DND-41 (cell line): Measurements from ENCODE around the gene AKAP1.

Source experiments
- ATAC-seq: fragments of 200-7000 bp; cut with Tn5 transposase; 3 replicates; pipeline ENCODE4 v1.9.1; 2021; ENCODE audit warnings: low read depth; ENCODE audit not compliant: insufficient read depth
- DNase-seq: peaks from one replicate; pipeline ENCODE4 v3.0.0-alpha.2; 2020
- H2AFZ ChIP-seq: 2 replicates; pipeline ENCODE4 v1.6.0; 2012; ENCODE audit warnings: low read depth, low read length
- H3K27ac ChIP-seq: 2 replicates; pipeline ENCODE4 v1.5.1; 2012; ENCODE audit warnings: low read length, inconsistent platforms
- H3K27me3 ChIP-seq: fragments of 200-600 bp; sonication (generic); 2 replicates; pipeline ENCODE4 v1.6.0; 2012; ENCODE audit warnings: low read length, mild to moderate bottlenecking, inconsistent platforms; ENCODE audit not compliant: insufficient read depth, poor library complexity
- H3K36me3 ChIP-seq: 2 replicates; pipeline ENCODE4 v1.5.1; 2012; ENCODE audit warnings: low read length, inconsistent platforms; ENCODE audit not compliant: insufficient read depth
- H3K4me1 ChIP-seq: 2 replicates; pipeline ENCODE4 v1.5.1; 2012; ENCODE audit warnings: mild to moderate bottlenecking, low read length; ENCODE audit not compliant: insufficient read depth
- H3K4me2 ChIP-seq: 2 replicates; pipeline ENCODE4 v1.6.0; 2012; ENCODE audit warnings: mild to moderate bottlenecking, moderate library complexity, low read length, inconsistent platforms; ENCODE audit not compliant: insufficient read depth
- H3K4me3 ChIP-seq, 2 experiments: fragments of 200-600 bp in 1 of 2; shearing (Covaris generic) in 1 of 2; 2 replicates each; pipeline ENCODE4 v1.5.1; 2012 to 2016; ENCODE audit warnings: inconsistent platforms in 2 of 2, low read length in 2 of 2, mild to moderate bottlenecking in 2 of 2, low read depth in 1 of 2, moderate library complexity in 1 of 2
- H3K79me2 ChIP-seq: 2 replicates; pipeline ENCODE4 v1.6.0; 2012; ENCODE audit warnings: low read length, inconsistent platforms; ENCODE audit not compliant: insufficient read depth
- H3K9ac ChIP-seq: 2 replicates; pipeline ENCODE4 v1.6.0; 2012; ENCODE audit warnings: low read depth, mild to moderate bottlenecking, inconsistent platforms, low read length, moderate library complexity
- H3K9me3 ChIP-seq: 2 replicates; pipeline ENCODE4 v1.5.1; 2012; ENCODE audit warnings: low read length, moderate library complexity, mild to moderate bottlenecking, inconsistent platforms; ENCODE audit not compliant: insufficient read depth, severe bottlenecking
- H4K20me1 ChIP-seq: 2 replicates; pipeline ENCODE4 v1.6.0; 2012; ENCODE audit warnings: low read length; ENCODE audit not compliant: insufficient read depth
- EZH2 ChIP-seq: IDR thresholded peaks from 3 replicates; pipeline ENCODE4 v1.6.1; 2012; ENCODE audit warnings: borderline replicate concordance, low read depth, mild to moderate bottlenecking, moderate library complexity, low read length, inconsistent platforms; ENCODE audit not compliant: severe bottlenecking
- TF ChIP-seq, protein P1 (sequence below): IDR thresholded peaks from 2 replicates; pipeline ENCODE4 v1.5.1; 2012; ENCODE audit warnings: borderline replicate concordance, low read length, moderate library complexity, mild to moderate bottlenecking; ENCODE audit not compliant: poor library complexity, severe bottlenecking; ENCODE audit errors: extremely low read depth

AKAP1 gene

DNA sequence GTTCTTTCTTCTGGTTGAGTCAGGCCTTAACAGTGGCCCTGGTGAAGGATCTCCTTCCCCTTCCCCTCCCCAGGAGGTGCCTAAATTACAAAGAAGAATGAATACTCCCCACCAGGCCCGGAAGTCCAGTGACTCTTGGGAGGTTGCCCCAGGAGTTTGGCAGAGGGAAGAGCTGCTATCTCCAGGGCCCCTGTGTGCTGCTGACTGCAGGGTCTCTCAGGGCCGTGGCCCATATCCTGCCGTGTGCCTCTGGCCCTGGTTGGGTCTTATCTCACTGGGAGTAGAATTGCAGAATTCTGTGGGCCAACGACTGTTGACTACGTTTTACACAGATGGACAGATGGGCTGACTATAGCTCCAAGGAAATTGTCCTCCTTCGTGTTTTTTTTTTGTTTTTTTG, 28.0 kb downstream of the AKAP1 start:
- Histone ChIP-seq H3K27ac (no peak overlapping the region), H4K20me1 (peaks cover 23% of the 10 kb centered on the region), H2AFZ (no peak overlapping the region), H3K27me3 (no peaks in the 10 kb centered on the region), H3K4me1 (no peaks in the 10 kb centered on the region), H3K36me3 (peaks cover 88% of the 10 kb centered on the region), H3K9me3 (no peaks in the 10 kb centered on the region), H3K79me2 (no peaks in the 10 kb centered on the region), H3K4me2 (no peak overlapping the region), H3K9ac (no peak overlapping the region), H3K4me3 (no peak overlapping the region)
- TF ChIP-seq, protein P1, sequence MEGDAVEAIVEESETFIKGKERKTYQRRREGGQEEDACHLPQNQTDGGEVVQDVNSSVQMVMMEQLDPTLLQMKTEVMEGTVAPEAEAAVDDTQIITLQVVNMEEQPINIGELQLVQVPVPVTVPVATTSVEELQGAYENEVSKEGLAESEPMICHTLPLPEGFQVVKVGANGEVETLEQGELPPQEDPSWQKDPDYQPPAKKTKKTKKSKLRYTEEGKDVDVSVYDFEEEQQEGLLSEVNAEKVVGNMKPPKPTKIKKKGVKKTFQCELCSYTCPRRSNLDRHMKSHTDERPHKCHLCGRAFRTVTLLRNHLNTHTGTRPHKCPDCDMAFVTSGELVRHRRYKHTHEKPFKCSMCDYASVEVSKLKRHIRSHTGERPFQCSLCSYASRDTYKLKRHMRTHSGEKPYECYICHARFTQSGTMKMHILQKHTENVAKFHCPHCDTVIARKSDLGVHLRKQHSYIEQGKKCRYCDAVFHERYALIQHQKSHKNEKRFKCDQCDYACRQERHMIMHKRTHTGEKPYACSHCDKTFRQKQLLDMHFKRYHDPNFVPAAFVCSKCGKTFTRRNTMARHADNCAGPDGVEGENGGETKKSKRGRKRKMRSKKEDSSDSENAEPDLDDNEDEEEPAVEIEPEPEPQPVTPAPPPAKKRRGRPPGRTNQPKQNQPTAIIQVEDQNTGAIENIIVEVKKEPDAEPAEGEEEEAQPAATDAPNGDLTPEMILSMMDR, result no peak
- TF ChIP-seq EZH2, result no peak
- DNase-seq, result no peak
- ATAC-seq, result no peak

DNA sequence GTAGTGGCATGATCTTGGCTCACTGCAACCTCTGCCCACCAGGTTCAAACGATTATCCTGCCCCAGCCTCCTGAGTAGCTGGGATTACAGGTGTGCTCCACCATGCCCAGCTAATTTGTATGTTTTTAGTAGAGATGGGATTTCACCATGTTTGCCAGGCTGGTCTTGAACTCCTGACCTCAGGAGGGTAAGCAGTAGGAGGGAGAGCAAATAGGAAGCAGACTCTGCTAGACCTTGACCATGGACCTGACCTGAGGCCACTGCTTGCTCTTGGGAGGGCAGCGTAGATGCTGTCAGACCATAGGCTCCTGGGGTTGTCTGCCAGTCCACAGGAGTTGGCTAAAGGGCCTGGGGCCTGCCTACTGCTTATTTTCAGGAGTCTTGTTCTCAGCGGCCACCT, 28.6 kb downstream of the AKAP1 start:
- Histone ChIP-seq H3K9ac (no peak overlapping the region), H3K27me3 (no peaks in the 10 kb centered on the region), H2AFZ (no peak overlapping the region), H3K27ac (no peak overlapping the region), H3K36me3 (peaks cover 91% of the 10 kb centered on the region), H3K4me3 (no peak overlapping the region), H3K79me2 (no peaks in the 10 kb centered on the region), H4K20me1 (peaks cover 20% of the 10 kb centered on the region), H3K4me1 (no peaks in the 10 kb centered on the region), H3K4me2 (no peak overlapping the region), H3K9me3 (no peaks in the 10 kb centered on the region)
- DNase-seq (no peak), ATAC-seq (peak; percentile 15; the same call in 1 of the 3 replicates)
- TF ChIP-seq EZH2, result no peak
- TF ChIP-seq, protein P1, result no peak

DNA sequence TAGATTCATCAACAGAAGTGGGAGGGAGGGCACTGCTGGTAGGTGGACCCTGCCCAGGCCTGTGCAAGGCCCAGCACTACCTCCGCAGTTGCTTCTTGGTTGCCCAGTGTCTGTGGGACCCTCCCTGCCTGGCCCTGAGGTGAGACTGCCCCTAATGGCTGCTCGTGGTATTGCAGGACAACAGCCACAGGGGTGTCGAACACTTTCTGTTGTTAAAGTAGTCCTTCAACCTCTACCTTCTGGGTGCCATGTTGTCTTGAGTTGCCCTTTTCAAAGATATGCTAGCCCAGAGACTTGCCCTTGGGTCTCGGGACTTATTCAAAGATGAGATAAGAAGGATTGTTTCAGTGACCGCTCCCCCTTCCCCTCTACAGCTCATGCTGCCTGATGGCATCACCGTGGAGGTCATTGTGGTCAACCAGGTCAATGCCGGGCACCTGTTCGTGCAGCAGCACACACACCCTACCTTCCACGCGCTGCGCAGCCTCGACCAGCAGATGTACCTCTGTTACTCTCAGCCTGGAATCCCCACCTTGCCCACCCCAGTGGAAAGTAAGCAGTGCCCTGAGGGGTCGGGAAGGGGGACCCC, 29.1 kb downstream of the AKAP1 start:
- Histone ChIP-seq H3K9ac (no peak overlapping the region), H4K20me1 (peaks cover 15% of the 10 kb centered on the region), H3K36me3 (peaks cover 95% of the 10 kb centered on the region), H3K4me2 (no peak overlapping the region), H3K27me3 (no peaks in the 10 kb centered on the region), H3K79me2 (no peaks in the 10 kb centered on the region), H3K9me3 (no peaks in the 10 kb centered on the region), H3K4me1 (no peaks in the 10 kb centered on the region), H2AFZ (no peak overlapping the region), H3K4me3 (no peak overlapping the region), H3K27ac (no peak overlapping the region)
- TF ChIP-seq, protein P1, result peak; percentile 93
- TF ChIP-seq EZH2, result no peak
- ATAC-seq, result peak; percentile 85
- peak; percentile 70 for DNase-seq

DNA sequence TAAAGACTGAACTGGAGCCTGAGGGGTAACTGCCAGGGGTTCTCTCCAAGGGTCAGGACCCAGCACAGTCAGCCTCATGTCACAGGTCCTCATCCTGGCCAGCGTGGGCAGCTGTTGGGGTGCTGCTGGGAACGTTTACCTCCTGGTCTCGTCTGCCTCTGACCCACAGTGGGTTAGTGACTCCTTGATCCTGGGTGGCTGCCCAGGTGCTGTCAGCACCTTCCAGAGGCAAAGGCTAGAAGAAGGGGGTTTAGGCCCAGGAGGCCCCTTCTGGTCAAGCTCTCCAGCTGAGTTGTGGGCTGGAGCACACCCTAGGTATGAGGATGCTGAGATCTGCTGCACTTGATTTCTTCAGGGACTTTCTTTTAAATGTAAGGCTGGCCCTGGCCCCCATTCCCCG, 30.3 kb downstream of the AKAP1 start:
- no peak for ATAC-seq
- Histone ChIP-seq H3K27me3 (no peaks in the 10 kb centered on the region), H3K4me1 (no peaks in the 10 kb centered on the region), H3K27ac (no peak overlapping the region), H3K79me2 (no peaks in the 10 kb centered on the region), H3K9ac (no peak overlapping the region), H3K4me2 (no peak overlapping the region), H4K20me1 (peaks cover 11% of the 10 kb centered on the region), H3K9me3 (no peaks in the 10 kb centered on the region), H3K4me3 (no peak overlapping the region), H2AFZ (no peak overlapping the region), H3K36me3 (peaks cover 95% of the 10 kb centered on the region)
- no peak for DNase-seq
- TF ChIP-seq EZH2, result no peak
- TF ChIP-seq, protein P1, result no peak
